ENCODE data around the gene TMPRSS3. TPM values are rescaled to one million over a fixed set of nuclear protein-coding genes. Genes with fewer than 3 reads are reported as not detected.

TMPRSS3 gene
- total RNA-seq, 2 donors from 2014 or later: 12.5 to 12.7 TPM

DNA sequence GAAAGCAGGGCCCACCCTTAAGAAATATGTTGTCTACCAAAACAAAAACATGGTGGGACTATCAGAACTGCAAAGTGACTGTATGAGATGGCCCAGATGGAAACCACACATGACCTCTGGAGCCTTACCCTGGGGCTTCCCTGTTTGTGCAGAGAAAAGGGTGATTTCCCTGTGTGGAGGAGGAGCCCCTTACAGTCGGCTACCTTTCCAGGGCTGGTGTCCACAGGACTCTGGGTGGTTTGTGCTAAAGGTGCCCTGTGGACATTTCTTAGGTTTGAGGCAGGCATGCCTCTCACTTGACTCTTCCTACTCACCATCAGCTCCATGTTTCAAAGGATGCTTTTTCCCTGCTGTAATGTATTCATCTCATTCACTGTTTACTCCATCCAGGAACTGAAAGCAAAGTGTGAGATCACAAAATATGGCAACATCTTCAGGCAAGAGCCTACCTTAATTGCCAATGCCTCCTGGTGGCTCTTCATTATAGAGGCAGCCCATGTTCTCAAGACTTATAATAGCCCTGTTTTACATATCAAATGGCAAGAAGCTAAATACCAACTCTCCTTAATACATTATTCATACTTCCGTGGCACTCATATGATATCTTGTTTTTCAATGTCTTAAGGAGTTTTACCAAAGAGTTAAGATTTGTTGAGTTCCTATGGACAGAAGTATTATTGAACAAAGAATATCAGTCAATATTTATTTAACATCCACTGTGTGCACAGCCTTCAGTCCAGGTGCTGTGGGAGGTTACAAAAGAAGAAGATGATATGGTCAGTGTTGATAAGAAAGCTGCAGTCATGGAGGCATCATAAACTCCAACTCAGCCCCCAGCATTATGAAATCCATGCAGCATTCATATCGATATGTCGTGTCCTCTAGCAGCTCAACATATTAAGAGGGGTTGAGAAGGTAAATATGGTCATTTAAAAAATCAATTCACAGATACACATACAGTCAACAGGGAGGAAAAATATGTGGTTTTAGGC lies 65.2 kb downstream of the TMPRSS3 start:
- ATAC-seq: no peak
- no peak for DNase-seq
- H3K36me3 ChIP-seq (replicated peaks in 1 of 2; ENCODE audit: insufficient read depth in 1 of 2, low read depth in 2 of 2): no peaks in the 10 kb centered on the region
- H3K27ac ChIP-seq: no peak overlapping the region
- H3K4me3 ChIP-seq: no peak overlapping the region
- no peaks in the 10 kb centered on the region for H3K27me3 ChIP-seq
- whole genome bisulfite sequencing, 2 donors: 48 to 49% methylated on average over 4 of the region's 4 CpGs
- H3K4me1 ChIP-seq: no peaks in the 10 kb centered on the region
- TF ChIP-seq POLR2A (IDR thresholded peaks at IDR 0.05): no peak
- TF ChIP-seq, protein P1, sequence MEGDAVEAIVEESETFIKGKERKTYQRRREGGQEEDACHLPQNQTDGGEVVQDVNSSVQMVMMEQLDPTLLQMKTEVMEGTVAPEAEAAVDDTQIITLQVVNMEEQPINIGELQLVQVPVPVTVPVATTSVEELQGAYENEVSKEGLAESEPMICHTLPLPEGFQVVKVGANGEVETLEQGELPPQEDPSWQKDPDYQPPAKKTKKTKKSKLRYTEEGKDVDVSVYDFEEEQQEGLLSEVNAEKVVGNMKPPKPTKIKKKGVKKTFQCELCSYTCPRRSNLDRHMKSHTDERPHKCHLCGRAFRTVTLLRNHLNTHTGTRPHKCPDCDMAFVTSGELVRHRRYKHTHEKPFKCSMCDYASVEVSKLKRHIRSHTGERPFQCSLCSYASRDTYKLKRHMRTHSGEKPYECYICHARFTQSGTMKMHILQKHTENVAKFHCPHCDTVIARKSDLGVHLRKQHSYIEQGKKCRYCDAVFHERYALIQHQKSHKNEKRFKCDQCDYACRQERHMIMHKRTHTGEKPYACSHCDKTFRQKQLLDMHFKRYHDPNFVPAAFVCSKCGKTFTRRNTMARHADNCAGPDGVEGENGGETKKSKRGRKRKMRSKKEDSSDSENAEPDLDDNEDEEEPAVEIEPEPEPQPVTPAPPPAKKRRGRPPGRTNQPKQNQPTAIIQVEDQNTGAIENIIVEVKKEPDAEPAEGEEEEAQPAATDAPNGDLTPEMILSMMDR (IDR thresholded peaks at IDR 0.05): no peak
- no peaks in the 10 kb centered on the region for H3K9me3 ChIP-seq
- intact Hi-C loops (cut with DNase I): no loop called here

DNA sequence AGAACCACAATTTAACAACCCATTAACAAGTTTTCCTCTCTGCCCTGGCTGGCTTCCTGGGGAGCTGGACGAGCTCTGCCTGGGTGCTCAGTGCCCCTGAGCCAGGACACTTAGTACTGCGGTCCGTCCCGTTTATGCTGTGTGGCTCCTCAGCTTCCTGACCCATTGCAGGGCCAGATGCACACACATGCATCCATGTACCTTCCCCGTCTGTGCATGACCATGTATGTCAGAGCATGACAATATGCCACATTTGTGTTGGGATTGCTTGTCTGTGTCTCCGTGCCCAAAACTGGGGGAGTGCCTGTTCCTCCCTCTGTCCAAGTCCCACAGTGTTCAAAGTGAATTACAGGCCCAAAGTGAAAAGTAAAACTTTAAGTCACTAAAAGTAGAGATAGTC lies 71.0 kb downstream of the TMPRSS3 start:
- Histone ChIP-seq H3K4me1 (no peaks in the 10 kb centered on the region), H3K27ac (no peak overlapping the region), H3K27me3 (no peaks in the 10 kb centered on the region), H3K36me3 (replicated peaks in 1 of 2; ENCODE audit: insufficient read depth in 1 of 2, low read depth in 2 of 2) (no peaks in the 10 kb centered on the region), H3K4me3 (no peak overlapping the region), H3K9me3 (no peaks in the 10 kb centered on the region)
- WGBS, 2 donors: 87 to 93% methylated on average over 3 to 6 of the region's 6 CpGs
- intact Hi-C loops (cut with DNase I): no loop called here
- ATAC-seq (no peak), DNase-seq (no peak)
- no peak for TF ChIP-seq POLR2A (IDR thresholded peaks at IDR 0.05)
- TF ChIP-seq, protein P1 (IDR thresholded peaks at IDR 0.05): no peak

Small RNA genes within 50 kb of the gene (small RNA-seq; reads per million reads assigned to genes)
- gene RNU6-1149P: not detected

Other genes starting within 250 kb of the TMPRSS3 start
- 1 to 10 TPM; 7.5 to 7.6 TPM for gene ABCG1, start 176.9 kb downstream of the TMPRSS3 start, total RNA-seq
- gene TFF3, start 80.6 kb downstream of the TMPRSS3 start, total RNA-seq: 10 to 100 TPM in 1 of 2 donors, 1 to 10 TPM in 1; 6.3 to 16.3 TPM
- gene TFF2, start 45.1 kb downstream of the TMPRSS3 start, total RNA-seq: 1 to 10 TPM; 1.3 to 9.3 TPM
- gene TFF1, start 29.5 kb downstream of the TMPRSS3 start, total RNA-seq: 10 to 100 TPM in 1 of 2 donors, 1 to 10 TPM in 1; 3.0 to 66.4 TPM
- under 1 TPM in 1 of 2 donors, not detected in 1; 0.26 TPM for gene UBASH3A, start 7.8 kb upstream of the TMPRSS3 start, total RNA-seq
- 1 to 10 TPM; 1.6 to 2.3 TPM for gene RSPH1, start 100.2 kb upstream of the TMPRSS3 start, total RNA-seq
- 10 to 100 TPM in 1 of 2 donors, 1 to 10 TPM in 1; 6.3 to 16.3 TPM for gene SLC37A1, start 117.8 kb upstream of the TMPRSS3 start, total RNA-seq